ENCODE measurements around the gene ZNF397. TPM values are rescaled to one million over a fixed set of nuclear protein-coding genes. Genes with fewer than 3 reads are reported as not detected.

The ZNF397 gene
- total and polyA plus RNA-seq, 2 of the 13 experiments (the other 11 are each of a cell fraction or from before 2014, with no cell fraction given), result 4.7 to 9.4 TPM

DNA sequence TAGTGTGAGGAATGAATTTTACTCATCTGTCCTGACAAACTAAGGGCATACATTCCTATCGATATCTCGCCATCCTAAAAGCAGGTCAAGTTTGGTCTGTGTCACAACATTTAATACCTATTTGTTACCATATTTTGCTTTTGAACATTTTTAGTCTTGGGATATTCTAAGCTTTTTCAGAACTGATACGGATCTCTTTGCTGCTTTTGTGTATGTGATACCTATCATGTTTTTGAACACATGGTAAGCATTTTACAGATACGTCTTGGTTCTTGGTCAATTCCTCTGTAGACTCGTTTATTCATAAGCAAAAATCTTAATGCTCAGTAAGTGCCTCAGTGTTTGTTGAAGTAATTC is 592 bp downstream of the ZNF397 start (continued):
- TF ChIP-seq, protein P1, sequence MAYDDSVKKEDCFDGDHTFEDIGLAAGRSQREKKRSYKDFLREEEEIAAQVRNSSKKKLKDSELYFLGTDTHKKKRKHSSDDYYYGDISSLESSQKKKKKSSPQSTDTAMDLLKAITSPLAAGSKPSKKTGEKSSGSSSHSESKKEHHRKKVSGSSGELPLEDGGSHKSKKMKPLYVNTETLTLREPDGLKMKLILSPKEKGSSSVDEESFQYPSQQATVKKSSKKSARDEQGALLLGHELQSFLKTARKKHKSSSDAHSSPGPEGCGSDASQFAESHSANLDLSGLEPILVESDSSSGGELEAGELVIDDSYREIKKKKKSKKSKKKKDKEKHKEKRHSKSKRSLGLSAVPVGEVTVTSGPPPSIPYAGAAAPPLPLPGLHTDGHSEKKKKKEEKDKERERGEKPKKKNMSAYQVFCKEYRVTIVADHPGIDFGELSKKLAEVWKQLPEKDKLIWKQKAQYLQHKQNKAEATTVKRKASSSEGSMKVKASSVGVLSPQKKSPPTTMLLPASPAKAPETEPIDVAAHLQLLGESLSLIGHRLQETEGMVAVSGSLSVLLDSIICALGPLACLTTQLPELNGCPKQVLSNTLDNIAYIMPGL (CRISPR knock-in tag; IDR thresholded peaks at IDR 0.05; ENCODE audit: borderline replicate concordance in 1 of 2, low read depth in 1 of 2), result no peak
- TF ChIP-seq ZEB1 (IDR thresholded peaks at IDR 0.05; ENCODE audit: insufficient replicate concordance, low read depth), result no peak
- no peak for TF ChIP-seq NPAS2 (CRISPR knock-in tag; IDR thresholded peaks at IDR 0.05; ENCODE audit: borderline replicate concordance)
- no peak for TF ChIP-seq GFI1 (CRISPR knock-in tag; IDR thresholded peaks at IDR 0.05; ENCODE audit: borderline replicate concordance)
- no peak for TF ChIP-seq ATRX (CRISPR knock-in tag; IDR thresholded peaks at IDR 0.05; ENCODE audit: borderline replicate concordance)
- TF ChIP-seq, protein P2, sequence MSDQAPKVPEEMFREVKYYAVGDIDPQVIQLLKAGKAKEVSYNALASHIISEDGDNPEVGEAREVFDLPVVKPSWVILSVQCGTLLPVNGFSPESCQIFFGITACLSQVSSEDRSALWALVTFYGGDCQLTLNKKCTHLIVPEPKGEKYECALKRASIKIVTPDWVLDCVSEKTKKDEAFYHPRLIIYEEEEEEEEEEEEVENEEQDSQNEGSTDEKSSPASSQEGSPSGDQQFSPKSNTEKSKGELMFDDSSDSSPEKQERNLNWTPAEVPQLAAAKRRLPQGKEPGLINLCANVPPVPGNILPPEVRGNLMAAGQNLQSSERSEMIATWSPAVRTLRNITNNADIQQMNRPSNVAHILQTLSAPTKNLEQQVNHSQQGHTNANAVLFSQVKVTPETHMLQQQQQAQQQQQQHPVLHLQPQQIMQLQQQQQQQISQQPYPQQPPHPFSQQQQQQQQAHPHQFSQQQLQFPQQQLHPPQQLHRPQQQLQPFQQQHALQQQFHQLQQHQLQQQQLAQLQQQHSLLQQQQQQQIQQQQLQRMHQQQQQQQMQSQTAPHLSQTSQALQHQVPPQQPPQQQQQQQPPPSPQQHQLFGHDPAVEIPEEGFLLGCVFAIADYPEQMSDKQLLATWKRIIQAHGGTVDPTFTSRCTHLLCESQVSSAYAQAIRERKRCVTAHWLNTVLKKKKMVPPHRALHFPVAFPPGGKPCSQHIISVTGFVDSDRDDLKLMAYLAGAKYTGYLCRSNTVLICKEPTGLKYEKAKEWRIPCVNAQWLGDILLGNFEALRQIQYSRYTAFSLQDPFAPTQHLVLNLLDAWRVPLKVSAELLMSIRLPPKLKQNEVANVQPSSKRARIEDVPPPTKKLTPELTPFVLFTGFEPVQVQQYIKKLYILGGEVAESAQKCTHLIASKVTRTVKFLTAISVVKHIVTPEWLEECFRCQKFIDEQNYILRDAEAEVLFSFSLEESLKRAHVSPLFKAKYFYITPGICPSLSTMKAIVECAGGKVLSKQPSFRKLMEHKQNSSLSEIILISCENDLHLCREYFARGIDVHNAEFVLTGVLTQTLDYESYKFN (CRISPR knock-in tag; conservative IDR thresholded peaks at IDR 0.05), result no peak
- TF ChIP-seq, protein P3, sequence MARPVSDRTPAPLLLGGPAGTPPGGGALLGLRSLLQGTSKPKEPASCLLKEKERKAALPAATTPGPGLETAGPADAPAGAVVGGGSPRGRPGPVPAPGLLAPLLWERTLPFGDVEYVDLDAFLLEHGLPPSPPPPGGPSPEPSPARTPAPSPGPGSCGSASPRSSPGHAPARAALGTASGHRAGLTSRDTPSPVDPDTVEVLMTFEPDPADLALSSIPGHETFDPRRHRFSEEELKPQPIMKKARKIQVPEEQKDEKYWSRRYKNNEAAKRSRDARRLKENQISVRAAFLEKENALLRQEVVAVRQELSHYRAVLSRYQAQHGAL (CRISPR knock-in tag; IDR thresholded peaks at IDR 0.05; ENCODE audit: not compliant biosample characterization), result no peak
- TF ChIP-seq ZNF263 (CRISPR knock-in tag; IDR thresholded peaks at IDR 0.05), result no peak
- TF ChIP-seq SIX1 (CRISPR knock-in tag; IDR thresholded peaks at IDR 0.05; ENCODE audit: borderline replicate concordance), result 0 out of 2 replicates have a peak, but pooled peaks have one; percentile 26

Data from HepG2 (cell line).